Brain microvascular endothelial cell (primary cell): ENCODE data around the gene PIK3C2B.

Source experiments
- DNase-seq: peaks from one replicate; pipeline ENCODE4 v3.0.0-alpha.2; 2020
- H3K27ac ChIP-seq: fragments of 250-450 bp; sonication (Bioruptor Pico); 2 replicates; pipeline ENCODE4 v1.5.1; 2020; ENCODE audit warnings: mild to moderate bottlenecking, moderate library complexity
- H3K27me3 ChIP-seq: fragments of 250-450 bp; sonication (Bioruptor Pico); replicated peaks from 2 replicates; pipeline ENCODE4 v1.5.1; 2020; ENCODE audit warnings: mild to moderate bottlenecking
- H3K36me3 ChIP-seq: fragments of 250-450 bp; sonication (Bioruptor Pico); replicated peaks from 2 replicates; pipeline ENCODE4 v1.5.1; 2020; ENCODE audit warnings: mild to moderate bottlenecking
- H3K4me3 ChIP-seq: 2 replicates; pipeline ENCODE4 v1.5.1; 2011; ENCODE audit warnings: low read depth, mild to moderate bottlenecking, control low read depth, low read length, moderate library complexity
- in situ Hi-C: cut with HindIII; loops from 2 replicates; pipeline ENCODE4 v1.10.0; 2017; ENCODE audit warnings: low sequenced_read_pairs, low pct_ligation_motif_present
- TF ChIP-seq, protein P1 (sequence below): IDR thresholded peaks from 2 replicates; pipeline ENCODE4 v1.5.1; 2011; ENCODE audit warnings: low read depth, mild to moderate bottlenecking, moderate library complexity, low read length, control low read depth, inconsistent platforms; ENCODE audit errors: missing control alignments

The PIK3C2B gene

DNA sequence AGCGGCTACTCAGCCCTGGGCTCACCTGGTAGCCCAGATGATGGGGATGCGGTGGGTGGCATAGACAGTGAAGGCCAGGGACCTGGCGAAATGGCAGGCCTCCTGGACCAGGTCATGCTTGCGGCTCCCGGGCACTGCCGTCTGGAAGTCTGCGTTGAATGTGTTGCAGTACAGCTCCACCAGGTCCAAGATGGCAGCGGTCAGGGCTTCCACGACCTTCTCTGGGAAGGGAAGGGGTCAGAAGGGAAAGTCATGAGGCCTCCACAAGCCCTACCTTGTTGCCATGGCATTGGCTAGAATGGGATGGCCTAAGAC, 38.8 kb downstream of the PIK3C2B start:
- Histone ChIP-seq H3K27me3 (peaks cover 3% of the 10 kb centered on the region), H3K27ac (no peak overlapping the region), H3K4me3 (no peak overlapping the region), H3K36me3 (no peaks in the 10 kb centered on the region)
- DNase-seq: no peak
- TF ChIP-seq, protein P1, sequence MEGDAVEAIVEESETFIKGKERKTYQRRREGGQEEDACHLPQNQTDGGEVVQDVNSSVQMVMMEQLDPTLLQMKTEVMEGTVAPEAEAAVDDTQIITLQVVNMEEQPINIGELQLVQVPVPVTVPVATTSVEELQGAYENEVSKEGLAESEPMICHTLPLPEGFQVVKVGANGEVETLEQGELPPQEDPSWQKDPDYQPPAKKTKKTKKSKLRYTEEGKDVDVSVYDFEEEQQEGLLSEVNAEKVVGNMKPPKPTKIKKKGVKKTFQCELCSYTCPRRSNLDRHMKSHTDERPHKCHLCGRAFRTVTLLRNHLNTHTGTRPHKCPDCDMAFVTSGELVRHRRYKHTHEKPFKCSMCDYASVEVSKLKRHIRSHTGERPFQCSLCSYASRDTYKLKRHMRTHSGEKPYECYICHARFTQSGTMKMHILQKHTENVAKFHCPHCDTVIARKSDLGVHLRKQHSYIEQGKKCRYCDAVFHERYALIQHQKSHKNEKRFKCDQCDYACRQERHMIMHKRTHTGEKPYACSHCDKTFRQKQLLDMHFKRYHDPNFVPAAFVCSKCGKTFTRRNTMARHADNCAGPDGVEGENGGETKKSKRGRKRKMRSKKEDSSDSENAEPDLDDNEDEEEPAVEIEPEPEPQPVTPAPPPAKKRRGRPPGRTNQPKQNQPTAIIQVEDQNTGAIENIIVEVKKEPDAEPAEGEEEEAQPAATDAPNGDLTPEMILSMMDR: no peak
- in situ Hi-C loops: no loop called here

DNA sequence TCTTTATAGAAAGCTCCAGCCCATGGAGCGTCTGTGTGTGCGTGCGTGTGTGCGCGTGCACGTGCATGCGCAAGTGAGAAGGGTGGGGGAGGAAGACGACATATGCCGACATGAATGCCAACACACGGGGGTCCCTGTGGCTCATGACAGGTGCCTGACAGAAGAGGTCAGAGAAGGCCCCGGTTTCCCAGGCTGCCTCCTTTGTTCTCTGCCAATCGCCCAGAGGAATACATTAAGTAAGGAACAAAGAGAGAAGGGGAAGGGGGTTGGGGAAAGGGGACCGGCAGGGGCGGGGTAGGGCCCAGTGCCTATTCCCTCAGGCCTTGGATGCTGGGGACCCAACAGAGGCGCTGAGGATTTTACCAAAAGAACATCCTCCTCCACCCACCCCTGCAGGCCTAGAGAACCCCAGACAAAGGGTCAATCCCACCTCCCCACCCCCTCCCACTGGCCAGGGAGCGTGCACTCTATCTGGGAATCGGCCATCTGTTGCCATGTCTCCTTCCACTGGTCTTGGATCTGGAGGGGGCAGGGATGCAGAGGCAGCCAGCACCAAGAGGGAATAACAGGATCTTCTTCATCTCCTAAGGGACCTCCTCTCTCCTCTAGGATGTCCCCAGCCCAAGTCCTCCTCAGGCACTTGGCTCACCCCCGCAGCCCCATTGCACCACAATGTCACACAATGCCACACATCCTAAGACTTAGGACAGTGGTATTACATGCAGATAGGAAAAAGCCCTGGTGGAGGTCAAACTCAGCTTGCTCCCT, 39.4 kb downstream of the PIK3C2B start:
- in situ Hi-C loops: no loop called here
- peaks cover 3% of the 10 kb centered on the region for H3K27me3 ChIP-seq
- no peak overlapping the region for H3K4me3 ChIP-seq
- H3K27ac ChIP-seq: no peak overlapping the region
- TF ChIP-seq, protein P1: no peak
- no peaks in the 10 kb centered on the region for H3K36me3 ChIP-seq
- no peak for DNase-seq

DNA sequence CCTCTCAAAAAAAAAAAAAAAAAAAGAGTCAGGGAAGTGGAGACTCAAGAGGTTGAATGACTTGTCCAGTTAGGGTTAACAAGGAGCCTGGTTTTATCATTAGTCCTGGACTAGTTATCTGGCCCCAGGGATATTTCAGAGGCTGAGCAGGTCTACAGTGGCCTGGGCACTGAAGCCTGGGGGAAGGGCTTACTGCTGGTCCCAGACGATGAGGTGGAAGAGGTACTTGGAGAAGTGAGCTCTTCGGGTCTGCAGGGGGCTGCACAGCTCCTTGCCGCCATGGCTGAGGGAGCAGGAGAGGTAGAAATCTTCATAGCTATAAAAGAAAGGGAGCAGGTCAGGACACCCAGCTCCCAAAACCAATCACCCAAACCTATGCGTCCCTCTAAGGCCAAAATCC, 40.1 kb downstream of the PIK3C2B start:
- in situ Hi-C loops: no loop called here
- no peak overlapping the region for H3K4me3 ChIP-seq
- TF ChIP-seq, protein P1: no peak
- H3K36me3 ChIP-seq: no peaks in the 10 kb centered on the region
- H3K27ac ChIP-seq: no peak overlapping the region
- no peak for DNase-seq
- peaks cover 3% of the 10 kb centered on the region for H3K27me3 ChIP-seq

DNA sequence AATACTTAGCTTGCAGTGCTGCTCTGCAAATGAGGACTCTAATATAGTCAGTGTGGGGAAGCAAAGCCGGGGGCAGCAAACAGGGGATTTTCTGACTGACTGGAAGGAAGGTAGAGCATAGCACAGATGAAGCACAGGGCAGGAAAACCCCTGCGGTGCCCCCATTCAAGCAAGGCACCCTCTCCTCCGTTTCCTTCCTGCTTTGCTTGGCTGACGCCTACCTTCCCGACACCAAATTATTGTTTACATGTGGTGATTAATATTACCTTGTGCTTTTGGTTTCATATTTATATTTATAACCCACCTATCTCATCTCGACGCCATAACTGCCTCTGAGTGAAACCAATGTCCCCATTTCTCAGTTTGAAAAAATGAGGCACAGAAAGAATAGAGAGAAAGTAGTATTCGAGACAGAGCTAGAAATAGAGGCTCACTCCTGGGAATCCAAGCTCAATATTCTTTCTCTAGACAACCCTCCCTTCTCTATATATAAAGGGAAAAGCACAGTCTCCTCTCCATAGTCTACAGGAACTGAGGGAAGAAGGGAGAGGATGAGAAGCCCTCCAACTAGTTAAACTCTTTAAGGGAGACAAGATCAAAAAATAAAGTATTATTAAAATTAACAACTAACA, 41.3 kb downstream of the PIK3C2B start:
- H3K27ac ChIP-seq: no peak overlapping the region
- TF ChIP-seq, protein P1: no peak
- peaks cover 3% of the 10 kb centered on the region for H3K27me3 ChIP-seq
- DNase-seq: no peak
- no peak overlapping the region for H3K4me3 ChIP-seq
- in situ Hi-C loops: no loop called here
- H3K36me3 ChIP-seq: no peaks in the 10 kb centered on the region

DNA sequence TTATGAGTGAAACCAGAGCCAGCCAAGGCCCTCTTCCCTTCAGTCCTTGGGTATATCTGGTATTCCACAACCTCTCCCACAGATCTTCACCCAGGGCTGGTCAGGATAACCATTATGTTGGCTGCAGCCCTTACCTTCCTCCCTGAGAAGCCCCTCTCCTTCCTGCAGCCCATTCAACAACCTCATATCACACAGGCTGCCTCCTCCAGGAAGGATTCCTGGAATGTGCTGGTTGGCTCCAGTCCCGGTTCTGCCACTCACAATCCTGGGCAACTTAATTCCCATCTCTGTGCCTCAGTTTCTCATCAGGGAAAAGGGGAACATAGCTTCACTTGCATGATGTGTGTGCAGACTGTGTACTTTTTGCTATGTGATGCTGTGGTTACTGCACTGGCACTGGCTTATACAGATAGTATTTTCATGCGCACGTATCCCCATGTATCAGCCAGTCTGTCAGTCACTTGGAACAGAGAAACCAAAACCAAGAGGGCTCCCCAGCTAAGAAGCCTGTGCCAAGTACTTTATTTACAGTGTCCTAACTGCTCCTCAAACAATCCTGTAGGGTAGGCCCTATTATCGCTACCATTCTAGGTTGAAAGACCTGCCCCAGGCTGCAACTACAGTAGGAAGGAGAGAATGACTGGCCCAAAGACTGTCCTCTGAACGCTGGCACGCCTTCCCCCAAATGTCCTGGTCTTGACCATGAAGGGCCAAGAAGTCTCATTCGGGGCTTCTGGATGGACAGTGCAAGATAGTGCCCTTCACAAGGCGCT, 43.1 kb downstream of the PIK3C2B start:
- Histone ChIP-seq H3K27ac (no peak overlapping the region), H3K4me3 (no peak overlapping the region), H3K27me3 (no peaks in the 10 kb centered on the region), H3K36me3 (no peaks in the 10 kb centered on the region)
- TF ChIP-seq, protein P1: no peak
- in situ Hi-C loops: no loop called here
- DNase-seq: no peak
